Measurements from ENCODE around the gene TUBA4B.

DNA sequence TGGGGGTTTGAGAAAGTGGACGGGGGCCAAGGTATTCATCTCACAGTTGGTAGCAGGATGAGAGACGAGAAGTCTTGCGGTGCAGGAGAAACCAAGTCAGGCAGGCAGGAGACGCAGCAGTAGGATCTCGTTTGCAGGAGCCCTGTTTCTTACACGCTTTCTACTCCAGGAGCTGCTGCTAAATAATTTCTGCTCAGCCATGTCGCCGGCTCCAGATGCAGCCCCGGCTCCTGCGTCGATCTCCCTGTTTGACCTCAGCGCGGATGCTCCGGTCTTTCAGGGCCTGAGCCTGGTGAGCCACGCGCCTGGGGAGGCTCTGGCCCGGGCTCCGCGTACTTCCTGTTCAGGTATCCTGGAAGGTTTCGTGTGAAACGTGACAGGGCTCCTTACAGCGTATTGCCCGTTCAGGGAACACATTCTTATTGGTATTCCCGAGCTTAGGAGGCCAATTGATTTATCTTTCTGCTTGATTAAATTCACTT is 22.9 kb upstream of the TUBA4B start:
- TF ChIP-seq CTCF (IDR thresholded peaks at IDR 0.05), result peak in 1 of 7 experiments; percentile 4
- TF ChIP-seq POLR2A (IDR thresholded peaks at IDR 0.05), result no peak

Measured in body of pancreas (tissue), 4 donors.